ENCODE results near the gene USP3.

USP3 gene

GRCh38 chr15:63573533-63573932 is 69.1 kb downstream of the USP3 start:
- H4K20me1 ChIP-seq (ENCODE audit: insufficient read depth, low read length), result no peaks in the 10 kb centered on the region
- H3K36me3 ChIP-seq (ENCODE audit: insufficient read depth, low read length), result peaks cover 30% of the 10 kb centered on the region
- no peaks in the 10 kb centered on the region for H3K79me2 ChIP-seq (ENCODE audit: insufficient read depth, low read length)
- no peak overlapping the region for H3K4me2 ChIP-seq (ENCODE audit: insufficient read depth, low read length)
- ATAC-seq (ENCODE audit: insufficient read depth, low read depth) (no peak), DNase-seq (no peak)
- no peak overlapping the region for H3K9ac ChIP-seq (ENCODE audit: low read depth, low read length)
- no peak overlapping the region for H3K4me3 ChIP-seq (ENCODE audit: low read depth in 1 of 2, low read length in 2 of 2)
- no peaks in the 10 kb centered on the region for H3K4me1 ChIP-seq (ENCODE audit: insufficient read depth, low read length)
- no peak for TF ChIP-seq EZH2 (IDR thresholded peaks at IDR 0.05; ENCODE audit: borderline replicate concordance, low read depth, low read length, severe bottlenecking)
- TF ChIP-seq CTCF (IDR thresholded peaks at IDR 0.05; ENCODE audit: borderline replicate concordance, extremely low read depth, low read length, poor library complexity, severe bottlenecking), result no peak
- H3K27ac ChIP-seq (ENCODE audit: low read length), result no peak overlapping the region
- no peaks in the 10 kb centered on the region for H3K9me3 ChIP-seq (ENCODE audit: insufficient read depth, low read length, severe bottlenecking)
- no peaks in the 10 kb centered on the region for H3K27me3 ChIP-seq (ENCODE audit: insufficient read depth, low read length, poor library complexity)
- H2AFZ ChIP-seq (ENCODE audit: low read depth, low read length), result no peak overlapping the region

- Histone ChIP-seq H3K4me2 (ENCODE audit: insufficient read depth, low read length) (no peak overlapping the region), H2AFZ (ENCODE audit: low read depth, low read length) (no peak overlapping the region), H3K27me3 (ENCODE audit: insufficient read depth, low read length, poor library complexity) (no peaks in the 10 kb centered on the region), H3K9me3 (ENCODE audit: insufficient read depth, low read length, severe bottlenecking) (no peaks in the 10 kb centered on the region), H3K27ac (ENCODE audit: low read length) (no peak overlapping the region), H3K9ac (ENCODE audit: low read depth, low read length) (no peak overlapping the region), H4K20me1 (ENCODE audit: insufficient read depth, low read length) (no peaks in the 10 kb centered on the region), H3K36me3 (ENCODE audit: insufficient read depth, low read length) (peaks cover 31% of the 10 kb centered on the region), H3K79me2 (ENCODE audit: insufficient read depth, low read length) (no peaks in the 10 kb centered on the region), H3K4me3 (ENCODE audit: low read depth in 1 of 2, low read length in 2 of 2) (no peak overlapping the region), H3K4me1 (ENCODE audit: insufficient read depth, low read length) (no peaks in the 10 kb centered on the region)
- ATAC-seq (ENCODE audit: insufficient read depth, low read depth) (no peak), DNase-seq (no peak)
- TF ChIP-seq CTCF (IDR thresholded peaks at IDR 0.05; ENCODE audit: borderline replicate concordance, extremely low read depth, low read length, poor library complexity, severe bottlenecking) (no peak), EZH2 (IDR thresholded peaks at IDR 0.05; ENCODE audit: borderline replicate concordance, low read depth, low read length, severe bottlenecking) (no peak)
Measured at GRCh38 chr15:63575312-63575711, 70.9 kb downstream of the USP3 start.

GRCh38 chr15:63576441-63576840 is 72.0 kb downstream of the USP3 start:
- no peak overlapping the region for H3K9ac ChIP-seq (ENCODE audit: low read depth, low read length)
- H3K27me3 ChIP-seq (ENCODE audit: insufficient read depth, low read length, poor library complexity), result no peaks in the 10 kb centered on the region
- ATAC-seq (ENCODE audit: insufficient read depth, low read depth) (no peak), DNase-seq (no peak)
- H3K27ac ChIP-seq (ENCODE audit: low read length), result no peak overlapping the region
- no peak overlapping the region for H3K4me3 ChIP-seq (ENCODE audit: low read depth in 1 of 2, low read length in 2 of 2)
- no peak overlapping the region for H2AFZ ChIP-seq (ENCODE audit: low read depth, low read length)
- no peaks in the 10 kb centered on the region for H3K9me3 ChIP-seq (ENCODE audit: insufficient read depth, low read length, severe bottlenecking)
- peaks cover 24% of the 10 kb centered on the region for H3K36me3 ChIP-seq (ENCODE audit: insufficient read depth, low read length)
- no peaks in the 10 kb centered on the region for H3K4me1 ChIP-seq (ENCODE audit: insufficient read depth, low read length)
- H4K20me1 ChIP-seq (ENCODE audit: insufficient read depth, low read length), result no peaks in the 10 kb centered on the region
- H3K79me2 ChIP-seq (ENCODE audit: insufficient read depth, low read length), result no peaks in the 10 kb centered on the region
- H3K4me2 ChIP-seq (ENCODE audit: insufficient read depth, low read length), result no peak overlapping the region
- TF ChIP-seq CTCF (IDR thresholded peaks at IDR 0.05; ENCODE audit: borderline replicate concordance, extremely low read depth, low read length, poor library complexity, severe bottlenecking) (no peak), EZH2 (IDR thresholded peaks at IDR 0.05; ENCODE audit: borderline replicate concordance, low read depth, low read length, severe bottlenecking) (no peak)

- H3K9ac ChIP-seq (ENCODE audit: low read depth, low read length), result no peak overlapping the region
- H4K20me1 ChIP-seq (ENCODE audit: insufficient read depth, low read length), result no peaks in the 10 kb centered on the region
- H3K36me3 ChIP-seq (ENCODE audit: insufficient read depth, low read length), result peaks cover 6% of the 10 kb centered on the region; the same call in 1 of the 2 replicates
- H3K4me2 ChIP-seq (ENCODE audit: insufficient read depth, low read length), result no peak overlapping the region
- no peaks in the 10 kb centered on the region for H3K27me3 ChIP-seq (ENCODE audit: insufficient read depth, low read length, poor library complexity)
- no peak for TF ChIP-seq EZH2 (IDR thresholded peaks at IDR 0.05; ENCODE audit: borderline replicate concordance, low read depth, low read length, severe bottlenecking)
- TF ChIP-seq CTCF (IDR thresholded peaks at IDR 0.05; ENCODE audit: borderline replicate concordance, extremely low read depth, low read length, poor library complexity, severe bottlenecking), result no peak
- no peak overlapping the region for H3K4me3 ChIP-seq (ENCODE audit: low read depth in 1 of 2, low read length in 2 of 2)
- no peak for DNase-seq
- H3K79me2 ChIP-seq (ENCODE audit: insufficient read depth, low read length), result no peaks in the 10 kb centered on the region
- H3K9me3 ChIP-seq (ENCODE audit: insufficient read depth, low read length, severe bottlenecking), result no peaks in the 10 kb centered on the region
- no peak overlapping the region for H2AFZ ChIP-seq (ENCODE audit: low read depth, low read length)
- H3K4me1 ChIP-seq (ENCODE audit: insufficient read depth, low read length), result no peaks in the 10 kb centered on the region
- no peak overlapping the region for H3K27ac ChIP-seq (ENCODE audit: low read length)
- ATAC-seq (ENCODE audit: insufficient read depth, low read depth), result no peak
Measured at GRCh38 chr15:63582179-63582578, 77.8 kb downstream of the USP3 start.

Measured in DND-41 (cell line).